ENCODE results near the gene CCDC85A. TPM values are rescaled to one million over a fixed set of nuclear protein-coding genes. Genes with fewer than 3 reads are reported as not detected.

CCDC85A gene
- total and polyA plus RNA-seq, 2 of the 8 experiments (the other 6 are each of a cell fraction or from before 2014, with no cell fraction given) = 0.20 TPM; not detected in 1

DNA sequence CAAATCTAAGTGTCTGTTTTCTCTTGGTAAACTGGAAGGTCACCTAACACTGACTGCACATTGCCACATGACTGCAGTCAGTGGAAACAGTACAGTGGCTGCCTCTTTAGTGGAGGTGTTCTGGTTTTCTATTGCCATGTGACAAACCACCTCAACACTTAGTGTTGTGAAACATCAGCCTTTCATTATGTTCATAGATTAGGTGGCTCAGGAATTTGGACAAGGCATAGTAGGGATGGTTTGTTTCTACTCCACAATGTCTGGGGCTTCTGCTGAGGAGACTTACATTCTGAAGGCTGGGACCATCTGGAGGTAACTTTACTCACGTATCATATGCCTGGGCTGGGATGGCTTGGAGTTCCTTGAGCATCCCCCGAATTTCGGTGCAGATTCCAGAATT is 26.5 kb downstream of the CCDC85A start (continued):
- TF ChIP-seq, protein P1, sequence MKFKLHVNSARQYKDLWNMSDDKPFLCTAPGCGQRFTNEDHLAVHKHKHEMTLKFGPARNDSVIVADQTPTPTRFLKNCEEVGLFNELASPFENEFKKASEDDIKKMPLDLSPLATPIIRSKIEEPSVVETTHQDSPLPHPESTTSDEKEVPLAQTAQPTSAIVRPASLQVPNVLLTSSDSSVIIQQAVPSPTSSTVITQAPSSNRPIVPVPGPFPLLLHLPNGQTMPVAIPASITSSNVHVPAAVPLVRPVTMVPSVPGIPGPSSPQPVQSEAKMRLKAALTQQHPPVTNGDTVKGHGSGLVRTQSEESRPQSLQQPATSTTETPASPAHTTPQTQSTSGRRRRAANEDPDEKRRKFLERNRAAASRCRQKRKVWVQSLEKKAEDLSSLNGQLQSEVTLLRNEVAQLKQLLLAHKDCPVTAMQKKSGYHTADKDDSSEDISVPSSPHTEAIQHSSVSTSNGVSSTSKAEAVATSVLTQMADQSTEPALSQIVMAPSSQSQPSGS (IDR thresholded peaks at IDR 0.05; ENCODE audit: low read length) = no peak

All from H1 (cell line).